Measurements from ENCODE around the gene HSPA6.
"Not testable (repeated sequence)": the region's sequence is repeated elsewhere in the genome, so short reads cannot be mapped to it uniquely, and the experiment has no call there.

HSPA6 gene

DNA sequence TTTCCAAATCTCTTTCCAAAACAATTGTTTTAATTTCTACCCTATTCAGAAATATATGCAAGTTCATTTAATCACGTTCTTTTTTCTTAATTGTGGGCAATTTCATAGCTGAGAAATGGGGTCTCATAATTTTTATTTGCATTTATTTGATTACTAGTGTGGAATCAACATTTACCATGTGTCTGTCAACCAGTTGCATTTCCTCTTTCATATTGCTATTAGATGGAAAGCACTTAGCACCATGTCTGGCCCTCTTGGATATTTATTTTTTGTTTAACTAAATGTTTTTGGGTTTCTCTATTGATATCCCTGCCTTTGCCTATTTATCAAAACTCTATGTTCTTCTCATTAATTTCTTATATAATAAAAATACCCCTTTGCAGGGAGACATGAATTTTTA, 39.2 kb downstream of the HSPA6 start:
- DNase-seq, result not testable (repeated sequence)

DNA sequence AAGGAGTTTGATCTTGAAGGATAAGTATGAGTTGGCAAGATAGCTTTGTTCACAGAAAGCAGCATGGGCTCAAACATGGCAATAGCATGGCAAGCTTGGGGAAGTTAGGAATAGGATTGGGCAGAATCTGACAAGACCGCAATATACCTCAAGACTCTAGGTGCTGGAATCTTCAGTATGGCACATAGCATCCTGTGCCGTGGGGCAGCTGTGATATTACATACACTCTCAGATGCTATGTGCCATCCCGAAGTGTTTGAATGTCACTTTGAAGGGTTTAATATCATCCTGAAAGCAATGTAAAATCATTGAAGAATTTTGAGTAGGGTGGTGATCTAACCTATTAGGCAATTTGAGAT, 42.2 kb downstream of the HSPA6 start:
- DNase-seq, result not testable (repeated sequence)

DNA sequence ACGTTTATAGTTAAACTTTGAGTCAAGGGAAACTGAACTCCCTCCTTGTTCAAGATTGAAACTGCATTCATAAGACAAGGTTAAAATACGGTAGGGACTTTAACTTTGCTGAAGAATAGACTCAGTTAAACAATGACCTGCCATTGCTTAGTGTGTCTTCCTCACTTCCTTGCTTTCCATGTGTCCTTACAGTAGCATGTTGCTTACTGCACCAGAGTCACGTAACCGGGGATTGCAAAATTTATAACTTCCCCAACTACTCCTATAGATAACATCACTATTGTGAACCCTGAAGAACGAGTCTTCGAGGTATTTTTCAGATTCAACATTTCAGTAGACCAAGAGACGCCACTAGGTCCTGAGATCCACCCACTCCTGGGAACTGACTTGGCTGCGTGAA, 47.4 kb downstream of the HSPA6 start:
- not testable (repeated sequence) for DNase-seq
